HG03378 (cell line): Measurements from ENCODE around the gene CCL8.
"Not testable (repeated sequence)": the region's sequence is repeated elsewhere in the genome, so short reads cannot be mapped to it uniquely, and the experiment has no call there.

Experiments used
- ATAC-seq: cut with Tn5 transposase; IDR thresholded peaks from one replicate; pipeline ENCODE4 v1.9.1; 2021; ENCODE audit warnings: mild to moderate bottlenecking, moderate library complexity; ENCODE audit not compliant: unreplicated experiment

The CCL8 gene

DNA sequence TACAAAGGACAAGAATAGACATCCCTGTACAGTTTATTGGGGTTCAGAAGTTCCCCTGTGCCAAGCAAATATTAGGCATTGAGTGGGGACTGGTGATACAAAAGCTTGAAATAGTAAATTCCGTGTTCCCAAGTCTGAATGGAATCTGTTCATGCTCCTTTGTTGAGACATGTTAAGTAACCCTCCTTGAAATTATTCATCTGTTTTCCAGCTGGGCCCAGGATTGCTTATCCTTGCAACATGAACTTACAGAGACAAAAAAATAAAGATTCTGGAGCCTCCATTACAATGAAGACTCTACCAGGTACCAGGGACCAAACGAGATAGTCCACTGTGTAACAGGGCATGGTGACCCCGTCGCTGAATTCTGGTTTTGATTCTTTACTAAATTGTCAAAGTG is 6.1 kb upstream of the CCL8 start:
- ATAC-seq, result no peak

DNA sequence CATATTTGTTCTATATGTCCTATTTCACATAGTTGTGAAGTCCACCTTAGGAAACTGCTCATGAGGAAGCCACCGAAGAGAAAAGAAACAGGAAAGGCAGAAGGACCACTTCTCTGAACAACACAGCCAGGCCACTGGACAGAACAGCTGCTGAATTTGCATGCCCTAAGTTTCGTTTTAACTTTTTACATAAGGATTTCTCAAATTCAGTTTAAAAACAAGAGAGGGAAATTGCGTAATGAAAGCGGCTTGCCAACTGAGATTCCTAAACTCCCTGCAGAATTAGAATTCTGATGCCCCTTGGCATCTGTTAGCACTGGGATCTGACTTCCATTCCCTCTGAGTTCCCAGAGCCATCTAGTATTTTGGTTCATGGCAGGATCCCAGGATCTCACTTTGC is 5.0 kb upstream of the CCL8 start:
- ATAC-seq, result no peak

DNA sequence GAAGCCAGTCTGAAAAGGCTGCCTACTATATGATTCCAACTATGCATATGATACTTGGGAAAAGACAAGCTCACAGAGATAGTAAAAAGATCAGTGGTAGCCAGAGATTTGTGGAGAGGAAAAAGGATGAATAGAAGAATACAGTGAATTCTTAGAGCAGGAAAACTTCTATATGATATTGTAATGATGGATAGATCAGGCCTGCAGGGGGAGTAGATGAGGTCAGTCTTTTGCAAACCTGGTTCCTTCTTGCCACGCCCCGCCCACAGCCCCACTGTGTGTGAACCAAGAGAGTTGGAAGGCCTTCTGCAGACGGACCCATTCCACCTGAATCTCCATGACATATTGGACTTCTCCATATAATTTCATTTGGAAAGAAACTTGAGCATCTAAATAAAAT is 761 bp upstream of the CCL8 start:
- no peak for ATAC-seq

DNA sequence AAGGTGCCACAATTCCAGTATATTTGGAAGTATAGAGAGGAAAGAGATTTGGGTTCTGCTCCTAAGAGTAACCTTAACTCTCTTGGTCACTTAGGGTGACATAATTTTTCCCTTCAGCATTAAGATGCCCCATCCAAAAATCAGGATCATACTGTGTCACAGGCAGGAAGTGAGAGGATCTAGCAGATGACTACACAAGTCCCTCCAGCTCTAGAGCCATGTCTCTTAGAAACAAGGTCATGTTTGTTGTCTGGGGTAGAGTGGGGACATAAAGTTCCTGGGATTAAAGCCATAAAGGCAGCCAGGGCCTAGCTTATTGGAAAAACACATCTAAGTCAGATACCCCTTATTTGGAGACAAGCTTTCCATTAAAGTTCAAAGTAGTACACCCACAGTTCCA is 2.7 kb downstream of the CCL8 start:
- no peak for ATAC-seq

DNA sequence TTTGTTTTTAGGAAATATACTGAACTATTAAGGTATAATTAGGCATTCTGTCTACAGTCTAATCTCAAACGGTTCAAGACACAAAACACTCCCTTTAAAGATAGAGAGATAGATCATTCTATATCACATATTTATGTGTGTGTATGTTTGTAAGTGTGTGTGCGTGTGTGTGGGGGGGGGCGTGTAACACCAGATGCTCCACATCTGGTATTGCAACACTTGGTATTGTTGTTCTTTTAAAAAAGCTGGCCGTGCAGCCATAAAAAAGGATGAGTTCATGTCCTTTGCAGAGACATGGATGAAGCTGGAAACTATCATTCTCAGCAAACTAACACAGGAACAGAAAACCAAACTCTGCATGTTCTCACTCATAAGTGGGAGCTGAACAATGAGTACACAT is 8.3 kb downstream of the CCL8 start:
- ATAC-seq, result not testable (repeated sequence)

DNA sequence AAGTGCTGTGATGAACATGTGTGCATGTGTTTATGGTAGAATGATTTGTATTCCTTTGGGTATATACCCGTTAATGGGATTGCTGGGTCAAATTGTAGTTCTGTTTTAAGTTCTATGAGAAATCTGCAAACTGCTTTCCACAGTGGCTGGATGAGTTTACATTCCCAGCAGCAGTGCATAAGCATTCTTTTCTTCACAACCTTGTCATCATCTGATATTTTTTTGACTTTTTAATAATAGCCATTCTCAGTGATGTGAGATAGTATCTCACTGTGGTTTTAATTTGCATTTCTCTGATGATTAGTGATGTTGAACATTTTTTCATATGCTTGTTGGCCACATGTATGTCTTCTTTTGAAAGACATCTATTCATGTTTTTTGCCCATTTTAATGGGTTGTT is 18.5 kb downstream of the CCL8 start:
- ATAC-seq, result no peak

DNA sequence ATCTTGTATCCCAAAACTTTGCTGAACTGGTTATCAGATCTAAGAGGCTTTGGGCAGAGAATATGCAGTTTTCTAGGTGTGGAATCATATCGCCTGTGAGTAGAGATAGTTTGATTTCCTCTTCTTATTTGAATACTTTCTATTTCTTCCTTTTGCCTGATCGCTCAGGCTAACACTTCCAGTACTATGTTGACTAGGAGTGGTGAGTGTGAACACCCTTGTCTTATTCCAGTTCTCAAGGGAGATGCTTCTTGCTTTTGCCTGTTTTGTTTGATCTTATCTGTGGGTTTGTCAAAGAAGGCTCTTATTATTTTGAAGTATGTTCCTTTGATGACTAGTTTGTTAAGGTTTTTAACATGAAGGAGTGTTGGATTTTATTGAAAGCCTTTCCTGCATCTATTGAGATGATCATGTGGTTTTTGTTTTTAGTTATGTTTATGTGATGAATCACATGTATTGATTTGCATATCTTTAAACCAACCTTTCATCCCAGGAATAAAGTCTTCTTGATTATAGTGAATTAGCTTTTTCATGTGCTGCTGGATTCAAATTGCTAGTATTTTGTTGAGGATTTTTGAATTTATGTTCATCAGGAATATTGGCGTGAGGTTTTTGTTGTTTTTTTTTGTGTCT is 20.0 kb downstream of the CCL8 start:
- ATAC-seq, result no peak

GRCh38 chr17:34341916-34342315 is 22.7 kb downstream of the CCL8 start:
- no peak for ATAC-seq

DNA sequence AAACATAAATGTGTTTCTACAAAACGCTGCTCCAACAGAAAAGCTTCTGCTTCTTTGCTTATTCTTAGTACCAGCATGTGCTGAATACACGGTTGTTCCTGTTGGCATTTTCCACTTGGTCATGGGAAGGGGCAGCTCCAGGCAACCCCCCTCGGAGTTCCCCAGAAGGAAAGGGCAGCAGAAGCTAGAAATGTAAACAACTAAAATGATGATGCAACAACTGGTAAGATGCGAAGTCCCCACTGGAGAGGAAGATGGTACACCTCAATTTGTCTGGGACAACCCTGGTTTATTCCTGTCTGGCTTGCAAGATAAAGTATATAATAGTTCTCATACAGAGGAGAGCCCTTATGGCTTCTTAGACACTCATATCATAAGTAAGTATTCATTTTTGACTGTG is 27.8 kb downstream of the CCL8 start:
- ATAC-seq, result no peak

GRCh38 chr17:34349751-34350150 is 30.5 kb downstream of the CCL8 start:
- ATAC-seq, result no peak

- no peak for ATAC-seq
Observed at GRCh38 chr17:34351096-34351495, 31.9 kb downstream of the CCL8 start.

- no peak for ATAC-seq
Observed at GRCh38 chr17:34352191-34352590, 33.0 kb downstream of the CCL8 start.

DNA sequence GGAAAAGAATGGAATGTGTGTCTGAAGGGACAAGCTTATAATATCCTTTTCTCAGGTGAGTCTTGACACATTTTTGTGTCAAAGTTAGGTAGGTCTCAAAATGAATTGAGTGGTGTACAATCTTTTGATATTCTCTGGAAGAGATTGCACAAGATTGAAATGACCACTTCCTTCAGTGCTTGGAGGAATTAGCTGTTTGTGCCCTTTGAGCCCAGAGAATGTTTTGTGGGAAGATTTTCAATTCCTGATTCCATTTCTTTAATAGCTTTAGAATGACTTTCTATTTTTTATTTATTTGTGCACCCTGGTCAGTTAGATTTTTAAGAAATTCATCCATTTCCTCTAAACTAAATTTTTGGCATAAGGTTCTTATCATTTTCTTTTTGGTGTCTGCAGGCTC is 35.4 kb downstream of the CCL8 start:
- ATAC-seq, result no peak

DNA sequence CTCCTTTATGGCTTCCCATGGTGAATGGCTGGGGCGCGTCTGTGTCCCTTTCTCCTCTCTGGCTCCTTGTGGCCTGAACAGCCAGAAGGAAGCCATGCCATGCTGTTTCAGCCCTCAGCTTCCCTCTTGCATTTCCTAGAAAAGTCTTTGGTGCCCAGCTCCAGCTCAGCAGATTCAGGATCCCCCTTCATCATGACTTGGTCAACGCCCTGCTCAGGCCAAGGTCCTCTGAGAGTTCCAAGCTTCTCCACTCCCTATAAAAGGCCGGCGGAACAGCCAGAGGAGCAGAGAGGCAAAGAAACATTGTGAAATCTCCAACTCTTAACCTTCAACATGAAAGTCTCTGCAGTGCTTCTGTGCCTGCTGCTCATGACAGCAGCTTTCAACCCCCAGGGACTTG is 37.0 kb downstream of the CCL8 start, which contains the start of gene CCL13:
Gene CCL13, plus strand, starts transcription at position 287 of the 400 bp plus-strand sequence. Its CDS starts 47 bp downstream, at position 334.
- no peak for ATAC-seq

DNA sequence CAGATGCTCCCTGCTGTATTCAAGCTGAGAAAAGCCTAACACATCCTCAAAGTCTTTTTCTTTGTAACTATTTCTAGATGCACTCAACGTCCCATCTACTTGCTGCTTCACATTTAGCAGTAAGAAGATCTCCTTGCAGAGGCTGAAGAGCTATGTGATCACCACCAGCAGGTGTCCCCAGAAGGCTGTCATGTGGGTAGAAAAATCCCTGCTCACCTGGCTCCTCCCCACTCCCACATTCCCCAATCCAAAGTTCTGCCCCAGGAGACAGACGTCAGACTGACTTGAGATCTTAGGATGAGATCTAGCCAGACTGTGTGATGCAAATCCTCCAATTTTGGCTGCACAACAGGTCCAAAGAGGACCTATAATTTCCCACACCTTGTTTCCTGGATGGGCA is 38.2 kb downstream of the CCL8 start:
- ATAC-seq, result no peak

- no peak for ATAC-seq
Observed at GRCh38 chr17:34358631-34359030, 39.4 kb downstream of the CCL8 start.

DNA sequence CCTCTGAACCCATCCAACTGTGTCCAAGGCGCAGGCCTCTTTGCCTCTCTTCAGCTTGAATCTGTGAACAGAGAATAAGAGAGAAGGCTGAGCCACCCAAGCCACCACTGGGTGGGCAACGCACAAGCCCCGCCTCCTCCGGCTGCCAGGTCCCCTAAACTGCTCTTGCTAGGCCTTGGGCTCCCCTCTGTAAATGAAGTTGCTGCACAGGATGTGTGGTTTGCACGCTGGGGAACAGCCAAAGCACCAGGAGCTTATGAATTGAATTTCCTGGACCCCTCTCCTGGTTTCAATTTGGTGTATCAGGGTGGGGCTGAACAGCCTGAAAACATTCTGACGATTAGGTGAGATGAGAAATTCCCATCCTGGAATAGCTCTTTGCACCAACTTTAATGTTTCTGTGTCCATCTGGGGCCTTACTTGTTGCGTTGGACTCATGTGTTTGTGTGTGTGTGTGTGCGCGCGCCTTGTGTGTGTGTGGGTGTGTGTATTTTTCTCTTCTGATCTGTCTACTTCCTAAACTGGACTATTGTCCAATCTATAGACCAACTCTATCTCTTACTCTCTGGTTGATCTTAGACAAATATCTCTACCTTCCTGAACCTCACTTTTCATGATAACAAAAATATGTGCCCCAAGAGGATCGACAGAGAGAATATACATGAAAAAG is 41.5 kb downstream of the CCL8 start:
- ATAC-seq, result no peak

GRCh38 chr17:34361478-34362061 is 42.3 kb downstream of the CCL8 start:
- no peak for ATAC-seq

DNA sequence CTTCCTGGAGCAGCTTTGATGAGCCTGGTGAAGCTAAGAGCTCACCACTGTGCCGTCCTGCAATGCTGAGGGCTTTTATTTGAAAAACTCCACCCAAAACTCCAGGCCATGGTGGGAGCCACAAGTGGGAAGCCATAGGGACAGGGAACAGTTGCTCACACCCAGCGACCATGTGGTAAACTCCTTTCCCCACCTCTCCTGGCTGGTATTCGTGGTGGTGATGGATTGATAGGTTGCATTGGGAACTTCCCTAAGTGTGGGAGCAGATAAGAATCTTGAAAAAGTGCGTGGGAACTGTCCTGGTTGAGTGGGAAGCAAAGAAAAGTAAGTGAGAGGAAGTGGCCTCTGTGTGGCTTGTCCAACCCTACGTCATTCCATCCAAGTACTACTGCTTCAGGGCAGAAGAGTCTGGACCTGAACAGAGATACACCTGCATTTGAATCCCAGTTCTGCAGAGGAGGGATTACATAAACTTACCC is 44.0 kb downstream of the CCL8 start, which contains the start of gene CCL1:
Gene CCL1, minus strand, starts transcription at position 51 of the 479 bp plus-strand sequence. CDS start 72 bp downstream, outside the sequence.
- no peak for ATAC-seq

- ATAC-seq, result no peak
Observed at GRCh38 chr17:34364751-34365150, 45.5 kb downstream of the CCL8 start.

DNA sequence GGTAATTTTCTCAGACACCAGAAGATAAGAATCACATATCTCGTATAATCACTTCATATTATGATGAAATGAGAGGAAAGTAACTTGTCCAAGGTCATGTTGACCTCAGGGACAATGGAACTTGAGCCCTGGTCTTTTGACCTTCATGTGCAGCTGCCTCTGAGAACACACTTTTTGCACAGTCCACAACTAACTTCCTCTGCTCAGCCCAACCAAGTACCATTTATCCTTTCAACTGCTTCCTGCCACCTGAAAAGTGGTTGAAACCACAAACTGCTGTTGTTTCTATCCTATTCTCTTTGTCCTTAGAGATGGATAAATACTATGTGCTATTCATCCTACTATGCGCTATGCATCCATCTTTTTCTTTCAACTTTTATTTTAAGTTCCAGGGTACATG is 46.1 kb downstream of the CCL8 start:
- ATAC-seq, result no peak

GRCh38 chr17:34366010-34366409 is 46.8 kb downstream of the CCL8 start:
- no peak for ATAC-seq
